Vagina (tissue), 2 donors: ENCODE measurements around the gene FGF1. TPM values are rescaled to one million over a fixed set of nuclear protein-coding genes. Genes with fewer than 3 reads are reported as not detected.

Source experiments
- DNase-seq, 2 donors: peaks; one replicate each; pipeline ENCODE4 v3.0.0-alpha.2; 2017; ENCODE audit errors: extremely low spot score in 2 of 2
- H3K27ac ChIP-seq: fragments of 200-600 bp; sonication (generic); one replicate; pipeline ENCODE4 v1.5.1; 2019
- H3K27me3 ChIP-seq: fragments of 200-600 bp; sonication (generic); one replicate; pipeline ENCODE4 v1.5.1; 2019
- H3K36me3 ChIP-seq, 2 donors: fragments of 200-600 bp; sonication (generic); one replicate each; pipeline ENCODE4 v1.5.1; 2017 to 2019
- H3K4me1 ChIP-seq: fragments of 200-600 bp; sonication (generic); one replicate; pipeline ENCODE4 v1.5.1; 2019
- H3K4me3 ChIP-seq, 2 donors: fragments of 200-600 bp; sonication (generic); 1 replicate in 1 of 2; 2 replicates in 1 of 2; pipeline ENCODE4 v1.5.1; 2016 to 2019
- H3K9me3 ChIP-seq: fragments of 200-600 bp; sonication (generic); one replicate; pipeline ENCODE4 v1.5.1; 2019
- POLR2A ChIP-seq, 2 donors: fragments of 450-650 bp; IDR thresholded peaks; one replicate each; pipeline ENCODE4 v1.6.1; 2017; ENCODE audit warnings: antibody characterized with exemption in 2 of 2, mild to moderate bottlenecking in 2 of 2, moderate library complexity in 2 of 2
- POLR2AphosphoS5 ChIP-seq, 2 donors: sonication (generic); formaldehyde crosslinking; IDR thresholded peaks; one replicate each; pipeline ENCODE4 v1.9.0; 2017; ENCODE audit warnings: antibody characterized with exemption in 2 of 2, mild to moderate bottlenecking in 2 of 2, low read depth in 1 of 2; ENCODE audit not compliant: insufficient read depth in 1 of 2
- intact Hi-C: fragments of 100-400 bp; cut with DNase I; formaldehyde crosslinking; loops from one replicate; pipeline ENCODE4 v1.15.1; 2023
- total RNA-seq: library from RNA; depleted of rRNA; stranded (reverse); fragments of >200 nt; gene quantifications from one replicate; pipeline ENCODE4 v1.2.3, GENCODE V29; 2016
- TF ChIP-seq, protein P1 (sequence below), 3 experiments: fragments of 450-650 bp in 2 of 3; fragments of 200-600 bp in 1 of 3; sonication (generic) in 1 of 3; IDR thresholded peaks; one replicate each; pipeline ENCODE4 v1.5.1; 2017 to 2019; ENCODE audit warnings: antibody characterized with exemption in 3 of 3, mild to moderate bottlenecking in 2 of 3, moderate library complexity in 2 of 3

The FGF1 gene
- total RNA-seq, 1 donor from 2014 or later = 2.0 TPM

- Histone ChIP-seq H3K4me3 (no peak overlapping the region), H3K9me3 (no peaks in the 10 kb centered on the region), H3K36me3 (no peaks in the 10 kb centered on the region), H3K27ac (no peak overlapping the region), H3K4me1 (no peaks in the 10 kb centered on the region), H3K27me3 (no peaks in the 10 kb centered on the region)
- DNase-seq = no peak
- TF ChIP-seq, protein P1, sequence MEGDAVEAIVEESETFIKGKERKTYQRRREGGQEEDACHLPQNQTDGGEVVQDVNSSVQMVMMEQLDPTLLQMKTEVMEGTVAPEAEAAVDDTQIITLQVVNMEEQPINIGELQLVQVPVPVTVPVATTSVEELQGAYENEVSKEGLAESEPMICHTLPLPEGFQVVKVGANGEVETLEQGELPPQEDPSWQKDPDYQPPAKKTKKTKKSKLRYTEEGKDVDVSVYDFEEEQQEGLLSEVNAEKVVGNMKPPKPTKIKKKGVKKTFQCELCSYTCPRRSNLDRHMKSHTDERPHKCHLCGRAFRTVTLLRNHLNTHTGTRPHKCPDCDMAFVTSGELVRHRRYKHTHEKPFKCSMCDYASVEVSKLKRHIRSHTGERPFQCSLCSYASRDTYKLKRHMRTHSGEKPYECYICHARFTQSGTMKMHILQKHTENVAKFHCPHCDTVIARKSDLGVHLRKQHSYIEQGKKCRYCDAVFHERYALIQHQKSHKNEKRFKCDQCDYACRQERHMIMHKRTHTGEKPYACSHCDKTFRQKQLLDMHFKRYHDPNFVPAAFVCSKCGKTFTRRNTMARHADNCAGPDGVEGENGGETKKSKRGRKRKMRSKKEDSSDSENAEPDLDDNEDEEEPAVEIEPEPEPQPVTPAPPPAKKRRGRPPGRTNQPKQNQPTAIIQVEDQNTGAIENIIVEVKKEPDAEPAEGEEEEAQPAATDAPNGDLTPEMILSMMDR (IDR thresholded peaks at IDR 0.05) = no peak
- TF ChIP-seq POLR2AphosphoS5 (IDR thresholded peaks at IDR 0.05; ENCODE audit: insufficient read depth in 1 of 2, low read depth in 1 of 2) = no peak
- no peak for TF ChIP-seq POLR2A (IDR thresholded peaks at IDR 0.05)
- intact Hi-C loops = no loop called here
Observed at GRCh38 chr5:142636698-142637324, 49.1 kb downstream of the FGF1 start.

GRCh38 chr5:142636093-142636492, 49.8 kb downstream of the FGF1 start:
- TF ChIP-seq POLR2A (IDR thresholded peaks at IDR 0.05) (no peak), POLR2AphosphoS5 (IDR thresholded peaks at IDR 0.05; ENCODE audit: insufficient read depth in 1 of 2, low read depth in 1 of 2) (no peak)
- TF ChIP-seq, protein P1 (IDR thresholded peaks at IDR 0.05) = no peak
- no peak for DNase-seq
- H3K4me1 ChIP-seq = no peaks in the 10 kb centered on the region

GRCh38 chr5:142634216-142635011, 51.5 kb downstream of the FGF1 start:
- TF ChIP-seq, protein P1 (IDR thresholded peaks at IDR 0.05) = no peak
- TF ChIP-seq POLR2AphosphoS5 (IDR thresholded peaks at IDR 0.05; ENCODE audit: insufficient read depth in 1 of 2, low read depth in 1 of 2) (no peak), POLR2A (IDR thresholded peaks at IDR 0.05) (no peak)
- Histone ChIP-seq H3K4me3 (no peak overlapping the region), H3K27ac (no peak overlapping the region), H3K27me3 (no peaks in the 10 kb centered on the region), H3K36me3 (no peaks in the 10 kb centered on the region), H3K9me3 (no peaks in the 10 kb centered on the region), H3K4me1 (no peaks in the 10 kb centered on the region)
- DNase-seq = no peak
- intact Hi-C loops = no loop called here

More at GRCh38 chr5:142636093-142636492, 49.8 kb downstream of the FGF1 start:
- no peak overlapping the region for H3K4me3 ChIP-seq
- H3K36me3 ChIP-seq = no peaks in the 10 kb centered on the region
- no peak overlapping the region for H3K27ac ChIP-seq
- no peaks in the 10 kb centered on the region for H3K9me3 ChIP-seq
- intact Hi-C loops = no loop called here
- H3K27me3 ChIP-seq = no peaks in the 10 kb centered on the region

GRCh38 chr5:142630927-142631539, 54.9 kb downstream of the FGF1 start:
- Histone ChIP-seq H3K4me1 (no peaks in the 10 kb centered on the region), H3K27me3 (no peaks in the 10 kb centered on the region), H3K4me3 (no peak overlapping the region), H3K36me3 (no peaks in the 10 kb centered on the region), H3K27ac (no peak overlapping the region), H3K9me3 (no peaks in the 10 kb centered on the region)
- intact Hi-C loops = no loop called here
- no peak for TF ChIP-seq POLR2A (IDR thresholded peaks at IDR 0.05)
- TF ChIP-seq POLR2AphosphoS5 (IDR thresholded peaks at IDR 0.05; ENCODE audit: insufficient read depth in 1 of 2, low read depth in 1 of 2) = no peak
- TF ChIP-seq, protein P1 (IDR thresholded peaks at IDR 0.05) = no peak
- no peak for DNase-seq
